Ramos (cell line): ENCODE results near the gene PCNT.

ENCODE experiments used
- in situ Hi-C: fragments of 300-500 bp; cut with MboI; formaldehyde crosslinking; loops from one replicate; pipeline ENCODE4 v1.14.3; 2022; ENCODE audit warnings: low sequenced_read_pairs; ENCODE audit not compliant: unreplicated experiment

Gene PCNT

DNA sequence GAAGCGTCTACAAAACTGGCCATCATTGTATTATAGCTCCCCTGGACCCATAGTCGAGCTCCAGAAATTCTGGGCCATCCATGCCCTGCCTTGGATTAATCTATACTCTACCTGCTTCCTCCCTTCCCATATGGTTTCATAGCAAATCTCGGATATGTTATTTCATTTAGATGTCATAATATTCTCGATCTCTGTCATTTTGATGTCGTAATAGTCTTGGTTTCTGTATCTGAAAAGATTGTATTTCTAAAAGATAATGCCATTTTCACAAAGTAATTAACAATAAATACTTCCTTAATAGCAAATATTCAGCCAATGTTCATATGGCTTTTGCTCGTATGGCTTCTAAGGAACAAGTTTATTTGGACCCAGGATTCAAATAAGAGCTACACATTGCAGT is 169.9 kb downstream of the PCNT start:
- in situ Hi-C loops = no loop called here
